ENCODE results near the gene UTP15.
A peak's percentile ranks its signal among the peaks of the same experiment; 100 is the strongest.

The UTP15 gene

GRCh38 chr5:73599380-73599779 lies 33.8 kb downstream of the UTP15 start:
- no peaks in the 10 kb centered on the region for H3K4me1 ChIP-seq (ENCODE audit: control insufficient read depth in 5 of 5, insufficient read depth in 5 of 5, low read length in 5 of 5)
- no peaks in the 10 kb centered on the region for H3K27me3 ChIP-seq (ENCODE audit: control insufficient read depth in 5 of 5, insufficient read depth in 4 of 5, low read length in 5 of 5)
- peaks cover 0 to 9% (median 4%) of the 10 kb centered on the region in 5 donors for H3K9me3 ChIP-seq (ENCODE audit: control insufficient read depth in 5 of 5, low read length in 5 of 5)
- H3K36me3 ChIP-seq (ENCODE audit: control insufficient read depth in 5 of 5, insufficient read depth in 5 of 5, low read length in 5 of 5) = no peaks in the 10 kb centered on the region
- no peak overlapping the region for H3K27ac ChIP-seq (ENCODE audit: low read depth, low read length)
- H3K9ac ChIP-seq (ENCODE audit: low read length in 5 of 5) = no peak overlapping the region
- no peak overlapping the region for H3K4me3 ChIP-seq (ENCODE audit: low read depth in 1 of 5, low read length in 5 of 5)

GRCh38 chr5:73603998-73604397 lies 38.5 kb downstream of the UTP15 start:
- no peak overlapping the region for H3K4me3 ChIP-seq (ENCODE audit: low read depth in 1 of 5, low read length in 5 of 5)
- H3K27me3 ChIP-seq (ENCODE audit: control insufficient read depth in 5 of 5, insufficient read depth in 4 of 5, low read length in 5 of 5) = no peaks in the 10 kb centered on the region
- H3K27ac ChIP-seq (ENCODE audit: low read depth, low read length) = no peak overlapping the region
- peaks cover 0 to 9% (median 4%) of the 10 kb centered on the region in 5 donors for H3K9me3 ChIP-seq (ENCODE audit: control insufficient read depth in 5 of 5, low read length in 5 of 5)
- no peaks in the 10 kb centered on the region for H3K36me3 ChIP-seq (ENCODE audit: control insufficient read depth in 5 of 5, insufficient read depth in 5 of 5, low read length in 5 of 5)
- H3K4me1 ChIP-seq (ENCODE audit: control insufficient read depth in 5 of 5, insufficient read depth in 5 of 5, low read length in 5 of 5) = peaks cover 0 to 3% (median 0%) of the 10 kb centered on the region in 5 donors
- H3K9ac ChIP-seq (ENCODE audit: low read length in 5 of 5) = no peak overlapping the region

- Histone ChIP-seq H3K9me3 (ENCODE audit: control insufficient read depth in 5 of 5, low read length in 5 of 5) (peaks cover 0 to 9% (median 4%) of the 10 kb centered on the region in 5 donors), H3K4me1 (ENCODE audit: control insufficient read depth in 5 of 5, insufficient read depth in 5 of 5, low read length in 5 of 5) (peaks cover 0 to 3% (median 0%) of the 10 kb centered on the region in 5 donors), H3K36me3 (ENCODE audit: control insufficient read depth in 5 of 5, insufficient read depth in 5 of 5, low read length in 5 of 5) (no peaks in the 10 kb centered on the region), H3K27ac (ENCODE audit: low read depth, low read length) (no peak overlapping the region), H3K27me3 (ENCODE audit: control insufficient read depth in 5 of 5, insufficient read depth in 4 of 5, low read length in 5 of 5) (no peaks in the 10 kb centered on the region), H3K4me3 (ENCODE audit: low read depth in 1 of 5, low read length in 5 of 5) (no peak overlapping the region), H3K9ac (ENCODE audit: low read length in 5 of 5) (no peak overlapping the region)
Observed at GRCh38 chr5:73605223-73606087, 39.9 kb downstream of the UTP15 start.

DNA sequence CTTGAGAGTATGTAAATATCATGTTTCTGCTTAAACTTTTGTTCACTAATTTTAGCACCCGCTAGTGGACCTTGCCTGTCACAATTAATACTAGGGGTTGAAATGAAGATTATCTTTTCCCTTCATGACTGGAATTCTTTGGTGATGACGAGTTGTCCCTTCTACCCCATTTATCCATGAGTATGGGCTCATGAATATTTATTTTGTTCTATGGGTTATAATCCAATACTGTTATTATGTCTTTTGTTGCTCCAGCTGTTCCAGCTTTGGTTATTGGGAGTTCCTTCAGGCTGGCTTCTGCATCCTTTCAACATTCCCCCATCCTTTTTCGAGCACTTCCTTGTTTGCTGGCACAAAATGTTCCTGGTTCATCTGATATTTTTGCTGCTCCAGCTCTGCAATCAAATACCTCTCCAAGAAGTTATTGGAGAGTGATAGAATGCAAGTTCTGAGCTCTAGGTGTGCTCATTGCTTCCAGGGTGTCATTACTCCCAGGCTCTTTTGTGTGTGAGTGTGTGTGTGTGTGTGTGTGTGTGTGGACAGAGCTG lies 40.7 kb downstream of the UTP15 start:
- H3K27ac ChIP-seq (ENCODE audit: low read depth, low read length) = no peak overlapping the region
- no peaks in the 10 kb centered on the region for H3K27me3 ChIP-seq (ENCODE audit: control insufficient read depth in 5 of 5, insufficient read depth in 4 of 5, low read length in 5 of 5)
- H3K4me3 ChIP-seq (ENCODE audit: low read depth in 1 of 5, low read length in 5 of 5) = no peak overlapping the region
- peaks cover 0 to 3% (median 0%) of the 10 kb centered on the region in 5 donors for H3K4me1 ChIP-seq (ENCODE audit: control insufficient read depth in 5 of 5, insufficient read depth in 5 of 5, low read length in 5 of 5)
- no peaks in the 10 kb centered on the region for H3K36me3 ChIP-seq (ENCODE audit: control insufficient read depth in 5 of 5, insufficient read depth in 5 of 5, low read length in 5 of 5)
- H3K9me3 ChIP-seq (ENCODE audit: control insufficient read depth in 5 of 5, low read length in 5 of 5) = peaks cover 0 to 9% (median 4%) of the 10 kb centered on the region in 5 donors
- H3K9ac ChIP-seq (ENCODE audit: low read length in 5 of 5) = no peak overlapping the region

DNA sequence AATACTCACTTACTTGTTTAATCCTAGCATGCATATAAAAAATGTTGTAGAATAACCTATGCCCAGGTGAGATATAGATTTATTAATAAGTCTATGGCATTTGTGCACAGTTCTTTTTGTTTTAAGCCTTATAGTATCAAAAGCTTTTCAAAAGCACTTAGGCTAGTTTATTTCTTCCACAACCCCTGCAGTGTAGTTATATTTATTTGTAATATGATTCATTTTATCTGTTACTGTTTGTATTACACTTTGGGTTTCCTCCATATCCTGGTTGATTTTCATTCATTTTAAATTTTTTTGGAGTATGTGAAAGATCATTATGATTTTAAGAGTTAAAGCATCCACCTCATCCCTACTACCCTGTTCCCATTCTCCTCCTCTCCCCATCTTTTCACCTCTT lies 41.7 kb downstream of the UTP15 start:
- no peak overlapping the region for H3K9ac ChIP-seq (ENCODE audit: low read length in 5 of 5)
- peaks cover 0 to 4% (median 0%) of the 10 kb centered on the region in 5 donors for H3K9me3 ChIP-seq (ENCODE audit: control insufficient read depth in 5 of 5, low read length in 5 of 5)
- H3K36me3 ChIP-seq (ENCODE audit: control insufficient read depth in 5 of 5, insufficient read depth in 5 of 5, low read length in 5 of 5) = no peaks in the 10 kb centered on the region
- H3K27ac ChIP-seq (ENCODE audit: low read depth, low read length) = no peak overlapping the region
- no peaks in the 10 kb centered on the region for H3K27me3 ChIP-seq (ENCODE audit: control insufficient read depth in 5 of 5, insufficient read depth in 4 of 5, low read length in 5 of 5)
- H3K4me1 ChIP-seq (ENCODE audit: control insufficient read depth in 5 of 5, insufficient read depth in 5 of 5, low read length in 5 of 5) = peaks cover 0 to 3% (median 0%) of the 10 kb centered on the region in 5 donors
- H3K4me3 ChIP-seq (ENCODE audit: low read depth in 1 of 5, low read length in 5 of 5) = no peak overlapping the region

DNA sequence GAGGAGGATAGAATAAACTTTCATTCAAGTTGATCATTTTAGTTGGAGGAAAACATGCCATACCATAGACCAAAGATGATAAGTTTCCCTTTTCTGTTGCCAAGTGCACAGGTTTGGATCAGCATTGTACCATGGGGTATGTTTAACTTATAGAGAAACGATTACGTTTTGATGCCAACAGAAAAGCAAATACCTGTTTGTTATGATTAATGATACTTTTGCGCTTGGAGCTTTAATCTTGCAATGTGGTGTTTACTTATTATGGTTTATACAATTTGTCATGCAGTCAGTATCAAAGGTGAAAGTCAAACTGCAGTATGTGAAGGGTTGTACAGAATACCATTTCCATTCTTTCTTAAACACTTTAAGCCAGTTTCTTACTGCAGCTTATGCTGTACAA lies 47.3 kb downstream of the UTP15 start:
- Histone ChIP-seq H3K9ac (ENCODE audit: low read length in 5 of 5) (no peak overlapping the region), H3K4me1 (ENCODE audit: control insufficient read depth in 5 of 5, insufficient read depth in 5 of 5, low read length in 5 of 5) (no peaks in the 10 kb centered on the region), H3K27ac (ENCODE audit: low read depth, low read length) (no peak overlapping the region), H3K9me3 (ENCODE audit: control insufficient read depth in 5 of 5, low read length in 5 of 5) (no peaks in the 10 kb centered on the region), H3K36me3 (ENCODE audit: control insufficient read depth in 5 of 5, insufficient read depth in 5 of 5, low read length in 5 of 5) (no peaks in the 10 kb centered on the region), H3K4me3 (ENCODE audit: low read depth in 1 of 5, low read length in 5 of 5) (no peak overlapping the region), H3K27me3 (ENCODE audit: control insufficient read depth in 5 of 5, insufficient read depth in 4 of 5, low read length in 5 of 5) (no peaks in the 10 kb centered on the region)

DNA sequence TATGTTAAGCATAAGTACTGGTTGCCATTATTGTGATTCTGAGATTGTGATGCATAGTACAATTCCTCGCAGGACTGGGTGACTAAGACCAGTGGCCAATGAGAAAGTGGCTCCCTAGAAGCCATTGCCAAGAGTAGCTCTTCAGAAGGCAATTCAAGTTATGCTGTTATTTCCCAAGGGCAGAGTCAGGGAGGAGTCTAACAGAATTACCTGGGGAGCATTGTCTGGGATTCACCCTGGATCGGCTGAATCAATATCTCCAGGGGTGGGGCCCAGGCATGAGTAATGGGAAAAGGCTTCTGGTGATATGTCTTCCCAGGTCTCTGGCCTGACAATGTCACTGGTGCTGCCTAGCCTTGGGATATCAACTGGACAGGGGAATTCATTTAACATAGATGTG lies 49.5 kb downstream of the UTP15 start:
- Histone ChIP-seq H3K36me3 (ENCODE audit: control insufficient read depth in 5 of 5, insufficient read depth in 5 of 5, low read length in 5 of 5) (no peaks in the 10 kb centered on the region), H3K4me1 (ENCODE audit: control insufficient read depth in 5 of 5, insufficient read depth in 5 of 5, low read length in 5 of 5) (no peaks in the 10 kb centered on the region), H3K4me3 (ENCODE audit: low read depth in 1 of 5, low read length in 5 of 5) (no peak overlapping the region), H3K9ac (ENCODE audit: low read length in 5 of 5) (no peak overlapping the region), H3K27me3 (ENCODE audit: control insufficient read depth in 5 of 5, insufficient read depth in 4 of 5, low read length in 5 of 5) (no peaks in the 10 kb centered on the region), H3K9me3 (ENCODE audit: control insufficient read depth in 5 of 5, low read length in 5 of 5) (no peaks in the 10 kb centered on the region), H3K27ac (ENCODE audit: low read depth, low read length) (no peak overlapping the region)

DNA sequence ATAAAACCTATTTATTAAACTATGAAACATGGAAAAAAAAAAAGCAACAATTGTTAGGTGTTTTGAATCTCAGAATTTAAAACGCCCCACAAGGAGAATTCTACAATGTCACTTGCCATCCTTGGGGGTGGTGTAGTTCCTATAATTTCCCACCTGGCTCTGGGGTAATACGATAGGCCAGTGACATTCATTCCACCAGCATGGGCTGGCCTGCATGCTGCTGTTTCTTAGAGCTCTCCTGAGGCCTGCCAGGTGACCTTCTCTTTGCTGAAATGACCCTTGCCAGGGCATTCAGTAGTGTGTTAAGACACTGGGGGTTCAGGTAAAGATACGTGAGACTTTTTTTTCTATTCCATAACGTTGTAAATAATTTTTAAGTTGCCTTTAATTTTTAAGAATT lies 50.4 kb downstream of the UTP15 start:
- H3K9me3 ChIP-seq (ENCODE audit: control insufficient read depth in 5 of 5, low read length in 5 of 5) = no peaks in the 10 kb centered on the region
- no peaks in the 10 kb centered on the region for H3K36me3 ChIP-seq (ENCODE audit: control insufficient read depth in 5 of 5, insufficient read depth in 5 of 5, low read length in 5 of 5)
- H3K27ac ChIP-seq (ENCODE audit: low read depth, low read length) = no peak overlapping the region
- H3K4me3 ChIP-seq (ENCODE audit: low read depth in 1 of 5, low read length in 5 of 5) = no peak overlapping the region
- no peaks in the 10 kb centered on the region for H3K27me3 ChIP-seq (ENCODE audit: control insufficient read depth in 5 of 5, insufficient read depth in 4 of 5, low read length in 5 of 5)
- no peak overlapping the region for H3K9ac ChIP-seq (ENCODE audit: low read length in 5 of 5)
- no peaks in the 10 kb centered on the region for H3K4me1 ChIP-seq (ENCODE audit: control insufficient read depth in 5 of 5, insufficient read depth in 5 of 5, low read length in 5 of 5)

DNA sequence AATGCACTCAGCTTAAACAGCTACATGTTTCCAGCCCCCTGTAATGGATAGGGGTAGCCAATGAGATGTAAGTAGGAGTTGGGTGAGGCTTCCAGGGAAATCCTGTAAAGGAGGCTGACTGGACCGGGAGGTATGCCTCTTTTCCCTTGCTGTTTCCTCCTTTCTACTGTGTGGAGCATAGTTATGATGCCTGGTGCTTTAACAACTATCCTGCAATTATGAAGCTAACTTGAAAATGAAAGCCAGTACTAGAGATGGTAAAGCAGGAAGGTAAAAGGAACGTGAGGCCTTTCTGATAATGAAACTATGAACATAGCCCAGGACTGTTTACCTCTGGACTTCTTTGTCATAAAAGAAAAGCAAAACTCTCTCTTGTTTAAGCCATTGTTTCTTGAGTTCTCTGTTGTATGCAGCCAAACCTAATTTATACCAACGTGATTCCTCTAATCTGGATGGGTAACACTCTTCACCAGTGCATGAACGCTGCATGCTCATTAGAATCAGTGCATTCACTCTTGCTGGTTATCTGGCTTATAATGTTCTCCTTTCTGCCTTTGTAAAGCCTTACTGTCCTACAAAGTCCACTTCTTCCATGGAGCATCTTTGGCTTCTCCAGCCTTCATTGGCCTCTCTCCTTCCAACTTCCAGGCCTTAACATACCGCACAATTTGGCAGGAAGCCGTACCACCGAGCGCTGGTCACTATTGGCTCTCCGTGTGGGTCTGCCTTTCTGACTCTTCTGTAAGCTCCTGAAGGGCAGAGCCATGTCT lies 52.2 kb downstream of the UTP15 start:
- no peak overlapping the region for H3K27ac ChIP-seq (ENCODE audit: low read depth, low read length)
- H3K4me3 ChIP-seq (ENCODE audit: low read depth in 1 of 5, low read length in 5 of 5) = peak overlapping the region in 1 of 5 donors; percentile 15
- H3K9ac ChIP-seq (ENCODE audit: low read length in 5 of 5) = no peak overlapping the region
- no peaks in the 10 kb centered on the region for H3K4me1 ChIP-seq (ENCODE audit: control insufficient read depth in 5 of 5, insufficient read depth in 5 of 5, low read length in 5 of 5)
- no peaks in the 10 kb centered on the region for H3K36me3 ChIP-seq (ENCODE audit: control insufficient read depth in 5 of 5, insufficient read depth in 5 of 5, low read length in 5 of 5)
- H3K27me3 ChIP-seq (ENCODE audit: control insufficient read depth in 5 of 5, insufficient read depth in 4 of 5, low read length in 5 of 5) = no peaks in the 10 kb centered on the region
- no peaks in the 10 kb centered on the region for H3K9me3 ChIP-seq (ENCODE audit: control insufficient read depth in 5 of 5, low read length in 5 of 5)

Measured in subcutaneous abdominal adipose tissue (tissue), 5 donors.